Thyroid gland (tissue), 4 donors: ENCODE measurements around the gene NEBL.

Experiments used
- CTCF ChIP-seq, 6 experiments: fragments of 200-600 bp in 3 of 6; fragments of 450-650 bp in 3 of 6; sonication (generic) in 3 of 6; IDR thresholded peaks; one replicate each; pipeline ENCODE4 v1.5.1; 2016 to 2019; ENCODE audit warnings: antibody characterized with exemption in 6 of 6, mild to moderate bottlenecking in 2 of 6, inconsistent platforms in 1 of 6, moderate library complexity in 1 of 6
- POLR2A ChIP-seq, 2 donors: fragments of 450-650 bp; IDR thresholded peaks; one replicate each; pipeline ENCODE4 v1.6.1; 2017; ENCODE audit warnings: antibody characterized with exemption in 2 of 2, mild to moderate bottlenecking in 2 of 2, moderate library complexity in 1 of 2

GRCh38 chr10:20847512-20847911, 49.6 kb downstream of the NEBL start:
- TF ChIP-seq CTCF (IDR thresholded peaks at IDR 0.05) (no peak), POLR2A (IDR thresholded peaks at IDR 0.05) (no peak)
